Body of pancreas (tissue), 4 donors: ENCODE measurements around the gene MED27.

ENCODE experiments used
- CTCF ChIP-seq, 7 experiments: fragments of 450-650 bp in 4 of 7; fragments of 200-600 bp in 3 of 7; sonication (generic) in 3 of 7; IDR thresholded peaks; one replicate each; pipeline ENCODE4 v1.5.1; 2016 to 2019; ENCODE audit warnings: antibody characterized with exemption in 7 of 7
- POLR2A ChIP-seq, 3 donors: fragments of 450-650 bp; IDR thresholded peaks; one replicate each; pipeline ENCODE4 v1.6.1; 2016; ENCODE audit warnings: antibody characterized with exemption in 3 of 3, mild to moderate bottlenecking in 2 of 3

- TF ChIP-seq CTCF (IDR thresholded peaks at IDR 0.05) (no peak), POLR2A (IDR thresholded peaks at IDR 0.05) (no peak)
Measured at GRCh38 chr9:132099741-132100407, 20.2 kb upstream of the MED27 start.
